ENCODE data around the gene TNP2.

The TNP2 gene

DNA sequence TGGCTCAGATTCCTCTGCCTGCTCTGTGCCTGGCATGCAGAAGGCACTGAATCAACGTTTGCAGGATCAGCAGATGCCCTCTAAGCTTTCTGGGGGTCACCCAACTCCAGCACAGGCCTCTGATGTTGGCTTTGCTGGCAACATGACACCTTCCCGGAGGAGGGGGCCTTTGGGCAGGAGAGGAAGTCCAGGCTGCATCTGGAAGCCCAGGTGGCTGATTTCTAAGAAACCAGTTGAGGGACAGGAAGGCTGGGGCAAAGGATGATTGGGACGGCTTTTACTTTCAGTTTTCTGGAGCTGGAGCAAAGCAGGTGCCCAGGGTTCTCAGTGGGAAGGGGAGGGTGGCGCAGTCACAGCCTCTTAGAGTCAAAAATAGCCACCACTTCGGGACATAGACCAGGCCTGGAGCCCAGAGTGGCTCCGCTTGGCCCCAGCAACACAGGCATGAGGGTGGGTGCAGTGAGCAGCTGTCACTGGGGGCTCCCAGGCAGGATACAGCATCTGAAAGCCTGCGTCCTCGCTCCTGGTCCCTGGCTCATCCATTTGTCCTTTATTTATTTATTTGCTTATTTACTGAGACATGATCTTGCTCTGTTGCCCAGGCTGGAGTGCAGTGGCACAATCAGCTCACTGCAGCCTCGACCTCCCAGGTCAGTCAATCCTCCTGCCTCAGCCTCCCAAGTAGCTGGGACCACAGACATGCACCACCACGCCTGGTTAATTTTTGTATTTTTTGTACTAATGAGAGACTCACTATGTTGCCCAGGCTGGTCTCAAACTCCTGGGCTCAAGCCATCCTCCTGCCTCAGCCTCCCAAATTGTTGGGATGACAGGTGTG lies 28.3 kb downstream of the TNP2 start:
- DNase-seq (ENCODE audit: low read depth in 2 of 2): no peak

DNA sequence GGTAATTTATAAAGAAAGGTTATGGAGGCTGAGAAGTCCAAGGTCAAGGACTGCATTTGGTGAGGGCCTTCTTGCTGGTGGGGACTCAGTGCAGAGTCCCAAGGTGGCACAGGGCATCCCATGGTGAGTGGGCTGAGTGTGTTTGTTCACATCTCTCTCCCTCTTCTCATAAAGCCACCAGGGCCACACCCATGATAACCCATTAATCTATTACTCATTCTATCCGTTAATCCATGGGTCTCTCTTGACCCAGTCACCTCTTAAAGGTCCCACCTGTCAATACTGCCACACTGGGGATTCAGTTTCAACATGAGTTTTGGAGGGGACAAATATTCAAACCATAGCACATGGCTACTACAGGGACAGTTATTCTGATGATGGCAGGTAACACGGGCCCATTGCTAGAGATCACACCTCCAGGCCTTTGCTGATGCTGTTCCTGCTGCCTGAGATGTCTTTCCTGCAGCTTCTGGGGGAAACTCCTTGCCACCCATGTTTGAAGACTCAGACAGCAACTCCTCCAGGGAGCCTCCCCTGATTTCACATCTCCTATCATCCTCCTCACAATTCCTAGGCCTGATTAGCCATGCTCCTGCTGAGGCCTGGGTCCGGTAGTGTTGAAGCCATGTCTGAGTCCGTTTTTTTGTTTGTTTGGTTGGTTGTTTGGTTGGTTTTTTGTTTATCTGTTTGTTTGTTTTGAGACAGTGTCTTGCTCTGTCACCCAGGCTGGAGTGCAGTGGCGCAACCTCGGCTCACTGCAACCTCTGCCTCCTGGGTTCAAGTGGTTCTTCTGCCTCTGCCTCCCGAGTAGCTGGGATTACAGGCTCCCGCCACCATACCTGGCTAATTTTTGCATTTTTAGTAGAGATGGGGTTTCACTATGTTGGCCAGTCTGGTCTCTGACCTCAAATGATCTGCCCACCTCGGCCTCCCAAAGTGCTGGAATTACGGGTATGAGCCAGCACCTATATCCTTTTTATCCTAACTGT lies 29.2 kb downstream of the TNP2 start:
- DNase-seq (ENCODE audit: low read depth in 2 of 2): no peak

DNA sequence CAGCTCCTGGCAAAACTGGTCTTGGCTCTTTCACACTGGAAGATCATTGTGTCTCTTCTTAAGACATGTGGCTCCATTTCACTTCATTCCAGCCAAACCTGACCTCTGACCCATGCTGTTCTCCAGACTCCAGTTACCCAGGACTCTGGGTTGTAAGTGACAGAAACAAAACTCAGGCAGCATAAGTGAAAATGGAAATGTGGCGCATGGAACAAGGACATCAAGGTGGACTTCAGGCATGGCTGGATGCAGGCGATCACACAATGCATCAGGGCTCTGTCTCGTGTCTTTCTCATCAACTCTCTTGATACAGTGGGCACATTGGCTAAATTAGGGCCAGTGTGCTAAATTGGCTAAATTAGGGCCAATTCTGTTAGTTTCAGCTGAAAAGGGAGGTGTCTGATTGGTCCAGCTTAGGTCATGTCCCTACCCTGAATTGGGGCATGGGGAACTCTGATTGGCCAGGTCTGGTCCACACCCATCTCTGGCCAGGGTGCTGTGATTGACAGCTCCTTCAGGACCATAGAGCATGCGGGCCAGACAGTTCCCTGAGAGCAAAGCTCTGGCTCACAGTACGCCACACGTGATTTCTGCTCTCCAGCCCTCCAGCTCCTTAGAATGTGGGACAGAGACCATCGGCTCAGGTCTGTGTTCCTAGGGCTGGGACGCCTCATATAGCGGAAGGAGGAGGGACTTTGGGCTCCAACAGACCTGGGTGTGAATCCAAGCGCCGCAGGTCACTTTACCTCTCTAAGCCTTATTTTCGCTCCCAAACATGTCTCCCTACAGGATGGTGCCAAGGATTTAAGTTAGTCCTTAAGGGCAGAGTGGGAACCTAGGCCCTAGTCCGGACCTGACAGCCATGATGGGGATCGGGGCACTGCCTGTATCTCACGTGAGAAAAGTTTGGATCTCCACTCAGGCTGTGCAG lies 30.6 kb downstream of the TNP2 start:
- DNase-seq (ENCODE audit: low read depth in 2 of 2): no peak

DNA sequence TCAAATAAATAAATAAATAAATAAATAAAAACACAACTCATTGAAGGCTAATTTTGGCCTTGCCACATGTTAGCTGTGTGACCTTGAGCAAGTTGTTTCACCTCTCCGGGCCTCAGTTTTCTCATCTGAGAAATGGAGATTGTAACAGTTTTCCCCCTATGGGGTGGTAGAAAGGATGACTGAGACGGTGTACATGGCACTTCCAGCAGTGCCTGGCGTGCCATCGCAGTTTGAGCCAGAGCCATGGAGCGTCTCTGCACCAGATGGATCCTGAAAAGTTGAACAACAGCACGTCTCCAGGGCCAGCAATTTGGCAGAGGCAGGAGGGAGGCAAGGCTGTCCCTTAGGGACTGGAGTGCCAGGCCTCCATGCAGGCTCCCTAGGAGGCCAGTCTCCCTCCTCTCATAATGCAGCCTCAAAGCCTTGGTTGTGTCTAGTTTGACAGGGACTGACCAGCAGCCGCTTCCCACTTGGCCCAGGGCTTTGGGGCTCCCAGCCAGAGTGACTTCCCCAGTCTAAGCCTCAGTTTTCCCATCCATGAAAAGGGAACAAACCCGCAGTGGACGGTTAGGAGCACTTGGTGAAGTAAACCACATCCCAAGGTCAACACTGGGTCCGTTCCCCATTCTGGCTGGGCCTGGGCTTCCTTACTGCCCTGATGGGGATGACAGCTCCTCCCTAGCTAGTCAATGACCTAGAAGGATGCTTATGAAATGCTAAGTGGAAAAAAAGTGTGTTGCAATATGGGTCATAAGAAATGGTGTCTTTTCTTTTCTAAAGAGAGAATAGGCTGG lies 32.5 kb downstream of the TNP2 start:
- DNase-seq (ENCODE audit: low read depth in 2 of 2): no peak

DNA sequence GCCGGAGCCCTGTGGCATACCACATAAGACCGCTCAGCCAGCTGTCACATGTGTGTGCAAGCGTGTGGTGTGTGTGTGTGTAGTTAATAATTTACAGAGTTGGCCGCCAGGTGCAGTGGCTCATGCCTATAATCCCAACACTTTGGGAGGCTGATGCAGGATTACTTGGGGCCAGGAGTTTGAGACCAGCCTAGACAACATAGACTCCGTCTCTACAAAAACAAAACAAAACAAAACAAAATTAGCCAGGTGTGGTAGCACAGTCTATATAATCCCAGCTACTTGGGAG lies 33.5 kb downstream of the TNP2 start:
- DNase-seq (ENCODE audit: low read depth in 2 of 2): no peak

DNA sequence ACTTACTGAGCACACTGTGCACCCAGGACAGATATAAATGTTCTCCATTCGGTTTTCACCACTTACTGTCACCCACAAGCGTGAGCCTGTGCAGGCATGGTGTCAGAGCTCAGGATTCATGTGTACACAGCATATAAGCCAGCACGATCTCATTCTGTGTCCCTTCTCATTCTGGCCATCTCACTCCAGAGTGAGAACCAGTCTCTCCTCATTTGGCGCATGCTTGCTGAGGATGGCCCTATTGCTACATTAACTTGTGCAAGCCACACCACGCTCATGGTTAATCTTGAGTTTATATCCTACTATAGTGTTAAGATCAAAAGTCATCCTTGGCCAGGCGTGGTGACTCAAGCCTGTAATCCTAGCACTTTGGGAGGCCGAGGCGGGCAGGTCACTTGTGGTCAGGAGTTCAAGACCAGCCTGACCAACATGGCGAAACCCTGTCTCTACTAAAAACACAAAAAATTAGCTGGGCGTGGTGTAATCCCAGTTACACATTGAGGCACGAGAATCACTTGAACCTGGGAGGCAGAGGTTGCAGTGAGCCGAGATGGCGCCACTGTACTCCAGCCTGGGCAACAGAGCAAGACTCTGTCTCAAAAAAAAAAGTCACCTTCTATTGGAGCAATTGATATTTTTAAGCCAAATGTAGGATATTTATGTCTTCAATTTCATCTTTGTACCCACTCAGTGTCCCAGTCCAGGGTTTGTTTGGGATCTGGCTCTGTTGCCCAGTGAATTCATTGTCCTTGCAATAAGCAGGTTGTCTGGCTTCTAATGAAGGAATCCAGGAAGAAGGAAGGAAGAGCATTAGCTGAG lies 34.0 kb downstream of the TNP2 start:
- DNase-seq (ENCODE audit: low read depth in 2 of 2): no peak

DNA sequence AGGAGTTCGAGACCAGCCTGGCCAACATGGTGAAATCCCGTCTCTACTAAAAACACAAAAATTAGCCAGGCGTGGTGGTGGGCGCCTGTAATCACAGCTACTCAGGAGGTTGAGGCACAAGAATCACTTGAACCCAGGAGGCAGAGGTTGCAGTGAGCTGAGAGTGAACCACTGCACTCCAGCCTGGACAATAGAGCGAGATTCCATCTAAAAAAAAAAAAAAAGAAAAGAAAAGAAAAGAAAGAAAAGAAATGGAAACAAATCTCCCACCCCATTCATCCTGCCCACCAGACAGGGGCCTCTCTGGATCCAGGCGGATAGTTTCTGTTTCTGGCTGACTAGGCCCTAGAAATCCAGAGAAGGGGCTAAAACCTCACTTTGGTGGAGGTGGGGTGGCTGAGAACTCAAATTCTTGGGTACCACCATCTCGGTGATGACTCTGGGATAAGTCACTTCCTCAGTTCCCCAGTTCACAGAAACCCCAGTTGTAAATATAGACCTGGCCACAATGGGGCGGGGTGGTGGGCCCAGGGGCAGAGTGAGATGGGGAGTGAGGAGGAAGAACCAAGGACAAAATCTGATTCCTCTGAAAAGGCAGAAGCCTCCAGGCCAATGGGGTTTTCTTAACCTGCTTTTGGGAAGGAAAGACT lies 35.3 kb downstream of the TNP2 start:
- no peak for DNase-seq (ENCODE audit: low read depth in 2 of 2)

DNA sequence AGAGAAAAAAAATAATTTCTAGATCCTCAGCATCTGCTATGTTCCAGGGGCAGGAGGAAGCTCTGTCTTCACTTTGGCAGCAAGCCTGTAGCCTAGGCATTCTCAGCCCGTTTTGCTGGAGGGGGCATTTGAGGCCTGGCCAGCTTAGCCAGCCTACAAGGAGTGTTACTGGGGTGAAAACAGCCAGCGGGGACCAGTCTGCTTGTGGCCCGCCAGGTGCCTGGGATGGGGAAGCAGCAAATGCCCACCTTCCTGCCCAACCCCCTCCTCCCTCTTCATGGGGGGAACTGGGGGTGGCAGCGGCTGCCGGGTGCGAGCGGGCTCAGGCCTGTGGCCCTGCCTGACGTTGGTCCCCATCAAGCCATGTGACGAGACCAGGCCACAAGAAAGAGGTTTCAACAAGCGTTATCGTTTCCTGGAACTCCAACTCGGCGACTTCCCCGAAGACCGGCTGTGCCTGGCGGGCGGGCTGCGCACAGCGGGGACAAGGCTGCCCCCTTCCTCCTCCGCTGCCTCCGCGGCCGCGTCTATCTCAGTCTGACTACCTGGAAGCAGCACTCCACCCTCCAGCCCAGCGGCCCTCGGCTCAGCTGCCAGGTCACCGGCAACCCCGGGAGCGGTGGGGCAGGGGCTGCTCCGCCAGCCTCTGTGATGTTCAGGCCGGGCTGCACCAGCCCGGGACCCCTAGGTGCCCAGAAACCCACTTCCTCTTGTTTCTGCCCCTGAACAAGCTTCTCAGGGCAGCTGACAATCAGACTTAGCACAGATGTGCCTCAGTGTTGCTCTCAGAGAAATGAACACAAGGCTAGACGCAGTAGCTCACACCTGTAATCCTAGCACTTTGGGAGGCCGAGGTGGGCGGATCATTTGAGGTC lies 36.0 kb downstream of the TNP2 start:
- peak in 1 of 2 donors; percentile 66 for DNase-seq (ENCODE audit: low read depth in 2 of 2)

DNA sequence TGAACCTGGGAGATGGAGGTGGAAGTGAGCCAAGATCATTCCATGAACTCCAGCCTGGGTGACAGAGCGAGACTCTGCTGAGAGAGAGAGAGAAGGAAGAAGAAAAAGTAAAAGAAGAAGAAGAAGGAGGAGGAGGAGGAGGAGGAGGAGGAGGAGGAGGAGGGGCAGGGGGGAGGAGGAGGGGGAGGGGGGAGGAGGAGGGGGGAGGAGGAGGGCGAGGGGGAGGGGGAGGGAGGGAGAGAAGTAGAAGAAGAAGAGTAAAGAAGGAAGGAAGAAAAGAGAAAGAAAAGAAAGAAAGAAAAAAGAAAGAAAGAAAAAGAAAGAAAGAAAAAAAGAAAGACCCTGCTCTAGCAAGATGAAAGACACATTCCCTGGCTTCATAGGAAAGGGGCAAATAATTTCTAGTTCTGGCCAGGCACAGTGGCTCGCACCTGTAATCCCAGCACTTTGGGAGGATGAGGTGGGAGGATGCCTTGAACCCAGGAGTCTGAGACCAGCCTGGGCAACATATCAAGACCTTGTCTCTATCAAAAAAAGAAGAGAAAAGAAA lies 36.7 kb downstream of the TNP2 start:
- DNase-seq (ENCODE audit: low read depth in 2 of 2): no peak

DNA sequence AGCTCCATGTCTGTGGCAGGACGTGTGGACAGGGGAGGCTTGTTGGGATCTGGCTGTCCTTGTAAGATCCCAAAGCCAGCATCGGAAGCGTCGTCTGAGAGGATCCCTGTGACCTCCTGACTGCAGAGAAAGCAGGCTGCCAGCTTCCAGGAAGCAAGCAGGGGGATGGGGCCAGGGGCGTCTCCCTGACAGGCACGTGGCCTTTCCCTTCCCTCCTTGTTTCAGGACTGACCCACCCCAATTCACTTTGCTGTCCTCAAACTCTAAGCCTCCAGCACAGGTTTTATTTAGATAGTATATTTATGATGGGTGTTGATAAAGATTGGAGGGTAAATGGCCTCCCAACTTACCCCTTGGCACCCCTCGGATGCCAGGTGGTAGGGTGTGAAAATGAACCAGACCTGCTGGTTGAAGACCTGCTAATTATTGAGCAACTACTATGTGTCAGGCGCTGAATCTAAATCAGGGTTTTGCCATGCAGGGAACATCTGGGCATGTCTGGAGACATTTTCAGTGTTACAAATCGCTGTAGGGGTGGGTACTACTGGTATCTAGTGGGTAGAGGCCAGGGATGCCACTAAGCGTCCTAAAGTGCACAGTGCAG lies 37.7 kb downstream of the TNP2 start:
- no peak for DNase-seq (ENCODE audit: low read depth in 2 of 2)

DNA sequence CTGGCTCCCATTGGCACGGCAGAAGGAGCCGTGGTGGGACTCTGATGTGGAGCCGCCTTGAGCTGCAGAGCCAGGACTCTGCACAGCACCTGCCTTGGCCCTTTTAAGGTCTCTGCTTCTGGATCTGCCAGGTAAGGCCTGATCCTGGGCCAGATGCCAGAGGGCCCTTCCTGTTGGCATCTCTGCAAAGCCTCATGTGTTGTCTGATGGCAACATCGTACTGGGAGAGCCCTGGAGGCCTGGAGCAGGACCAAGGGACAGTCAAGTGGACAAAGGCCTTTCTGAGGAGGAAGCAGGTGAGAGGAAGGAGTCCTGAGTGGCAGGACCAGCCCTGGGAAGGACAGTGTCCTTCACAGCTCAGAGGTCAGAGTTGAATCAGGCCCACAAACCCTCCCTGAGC lies 39.2 kb downstream of the TNP2 start:
- DNase-seq (ENCODE audit: low read depth in 2 of 2): no peak

DNA sequence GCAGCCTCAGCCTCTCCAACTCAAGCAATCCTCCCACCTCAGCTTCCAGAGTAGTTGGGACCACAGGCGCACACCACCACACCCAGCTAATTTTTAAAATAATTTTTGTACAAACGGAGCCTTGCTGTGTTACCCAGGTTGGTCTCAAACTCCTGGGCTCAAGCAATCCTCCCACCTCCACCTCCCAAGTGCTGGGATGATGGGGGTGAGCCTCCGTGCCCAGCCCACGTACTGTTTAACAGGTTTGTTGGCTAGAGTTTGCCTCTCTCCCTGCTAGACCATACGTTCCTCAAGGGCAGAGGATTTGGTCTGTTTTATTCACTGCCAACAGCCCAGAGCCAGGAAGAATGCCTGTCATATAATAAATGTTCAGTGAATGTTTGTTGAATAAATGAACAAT lies 39.7 kb downstream of the TNP2 start:
- DNase-seq (ENCODE audit: low read depth in 2 of 2): no peak

DNA sequence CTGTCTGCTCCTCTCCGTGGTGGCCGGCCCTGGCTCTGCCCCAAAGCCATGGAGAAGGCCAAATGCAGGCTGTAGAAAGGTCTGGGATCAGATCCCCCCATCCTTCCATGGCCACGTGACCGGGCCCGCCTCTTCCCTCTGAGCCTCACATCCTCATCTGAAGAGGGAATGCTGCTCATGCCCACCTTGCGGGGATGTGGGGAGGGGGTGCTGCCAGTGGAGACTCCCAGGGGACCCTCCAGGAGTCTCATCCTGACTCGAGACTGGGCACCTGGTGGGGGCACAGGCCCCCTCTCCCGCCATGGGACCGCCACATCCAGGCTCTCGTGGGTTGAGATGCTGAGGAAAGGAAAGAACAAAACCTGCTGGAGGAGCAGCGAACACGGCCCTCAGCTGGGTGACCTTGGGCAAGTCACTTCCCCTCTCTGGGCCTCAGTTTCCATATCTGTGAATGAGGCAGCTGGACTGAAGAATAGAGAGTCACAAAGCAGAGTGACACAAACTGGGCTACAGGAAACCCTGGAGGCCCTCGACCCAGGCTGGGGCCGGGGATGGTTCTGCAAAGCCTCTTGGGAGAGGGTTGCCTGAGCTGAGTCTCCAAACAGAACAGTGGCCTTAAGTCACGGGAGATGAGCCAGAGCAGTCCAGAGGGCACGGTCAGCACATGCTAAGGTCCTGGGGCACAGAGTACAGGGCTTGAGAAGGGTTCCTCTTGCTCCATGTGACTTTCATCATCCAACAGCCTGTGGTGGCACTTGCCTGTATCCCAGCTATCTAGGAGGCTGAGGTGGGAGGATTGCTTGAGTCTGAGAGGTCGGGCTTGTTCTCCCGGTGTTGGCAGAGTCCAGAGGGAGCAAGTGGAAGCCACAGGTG lies 43.2 kb downstream of the TNP2 start:
- no peak for DNase-seq (ENCODE audit: low read depth in 2 of 2)

DNA sequence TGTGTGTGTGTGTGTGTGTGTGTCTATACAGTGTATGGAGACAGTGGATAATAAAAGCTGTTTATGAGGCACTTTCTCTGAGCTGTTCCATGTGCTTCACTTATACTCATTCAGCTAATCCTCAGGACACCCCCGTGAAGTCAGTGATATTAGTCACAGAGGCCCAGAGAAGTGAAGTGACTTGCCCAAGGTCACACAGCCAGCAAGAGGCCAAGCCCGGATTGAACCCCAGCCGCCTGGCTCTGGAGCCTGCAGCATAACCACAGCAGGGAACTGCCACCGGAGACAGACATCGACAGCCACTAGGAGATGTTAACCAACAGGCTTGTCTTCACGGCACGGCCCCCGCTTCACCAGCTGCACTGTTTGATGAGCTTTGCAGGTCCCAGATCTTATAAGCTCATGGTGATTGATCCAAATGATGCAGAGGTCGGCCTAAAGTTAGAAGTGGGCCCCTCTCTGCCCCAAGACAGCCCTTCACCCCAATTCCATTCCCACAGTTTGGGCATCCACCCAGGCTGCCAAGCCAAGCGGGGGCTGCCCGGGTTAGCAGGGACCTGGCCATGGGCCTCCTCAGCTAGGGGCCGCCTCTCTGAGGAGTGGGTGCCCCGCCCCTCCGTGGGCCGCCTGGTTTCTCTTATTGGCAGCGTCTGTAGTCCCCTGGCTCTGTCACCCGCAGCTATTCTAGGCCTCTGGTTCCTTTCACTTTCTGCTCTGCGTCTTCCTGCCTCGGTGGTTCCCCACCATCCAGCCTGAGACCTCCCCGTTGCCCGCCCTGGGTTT lies 44.0 kb downstream of the TNP2 start:
- peak in 1 of 2 donors; percentile 70 for DNase-seq (ENCODE audit: low read depth in 2 of 2)

DNA sequence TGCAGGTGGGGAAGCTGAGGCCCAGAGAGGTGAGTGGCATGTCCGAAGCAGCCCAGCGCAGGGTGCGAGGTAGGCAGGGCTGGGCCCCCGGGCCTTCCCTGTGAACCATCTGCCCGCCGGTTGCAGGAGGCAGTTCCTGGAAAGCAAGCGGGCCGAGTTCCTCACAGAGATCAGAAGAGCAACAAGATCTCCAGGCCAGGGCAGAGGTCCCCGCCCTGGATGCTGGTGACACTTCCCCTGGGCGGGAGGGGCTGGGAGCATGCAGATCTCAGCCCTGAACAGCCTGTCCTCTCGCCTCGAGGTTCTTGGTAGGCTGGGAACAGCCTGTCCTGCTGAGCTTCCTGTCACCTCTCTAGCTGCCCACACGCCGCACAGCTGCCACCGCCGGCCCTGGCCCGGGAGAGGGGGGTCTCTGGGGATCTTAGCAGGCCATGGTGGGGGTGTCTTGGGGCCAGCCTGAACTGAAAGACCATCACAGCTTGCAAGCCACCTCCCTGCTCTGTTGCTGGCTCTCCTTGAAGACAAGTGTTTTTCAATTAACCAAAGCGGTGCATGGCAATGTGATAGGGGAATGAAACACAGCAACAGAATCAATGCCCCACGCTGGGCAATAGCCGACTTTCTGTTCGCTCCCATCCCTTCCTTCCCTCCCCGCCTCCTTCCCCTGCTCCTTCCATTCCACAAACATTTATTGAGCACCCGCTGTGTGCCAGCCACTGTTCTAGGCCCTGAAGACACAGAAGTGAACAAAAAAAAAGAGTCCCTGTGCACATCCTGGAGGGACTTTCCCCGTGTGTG lies 44.8 kb downstream of the TNP2 start:
- DNase-seq (ENCODE audit: low read depth in 2 of 2): no peak

All from stimulated activated CD4-positive, alpha-beta T cell treated with anti-CD3 and anti-CD28 coated beads, Interleukin-1b, Interleukin-23, amount 100 ng/mL, for 1 hour (primary cell).